ENCODE measurements around the gene CDC42EP1.

DNA sequence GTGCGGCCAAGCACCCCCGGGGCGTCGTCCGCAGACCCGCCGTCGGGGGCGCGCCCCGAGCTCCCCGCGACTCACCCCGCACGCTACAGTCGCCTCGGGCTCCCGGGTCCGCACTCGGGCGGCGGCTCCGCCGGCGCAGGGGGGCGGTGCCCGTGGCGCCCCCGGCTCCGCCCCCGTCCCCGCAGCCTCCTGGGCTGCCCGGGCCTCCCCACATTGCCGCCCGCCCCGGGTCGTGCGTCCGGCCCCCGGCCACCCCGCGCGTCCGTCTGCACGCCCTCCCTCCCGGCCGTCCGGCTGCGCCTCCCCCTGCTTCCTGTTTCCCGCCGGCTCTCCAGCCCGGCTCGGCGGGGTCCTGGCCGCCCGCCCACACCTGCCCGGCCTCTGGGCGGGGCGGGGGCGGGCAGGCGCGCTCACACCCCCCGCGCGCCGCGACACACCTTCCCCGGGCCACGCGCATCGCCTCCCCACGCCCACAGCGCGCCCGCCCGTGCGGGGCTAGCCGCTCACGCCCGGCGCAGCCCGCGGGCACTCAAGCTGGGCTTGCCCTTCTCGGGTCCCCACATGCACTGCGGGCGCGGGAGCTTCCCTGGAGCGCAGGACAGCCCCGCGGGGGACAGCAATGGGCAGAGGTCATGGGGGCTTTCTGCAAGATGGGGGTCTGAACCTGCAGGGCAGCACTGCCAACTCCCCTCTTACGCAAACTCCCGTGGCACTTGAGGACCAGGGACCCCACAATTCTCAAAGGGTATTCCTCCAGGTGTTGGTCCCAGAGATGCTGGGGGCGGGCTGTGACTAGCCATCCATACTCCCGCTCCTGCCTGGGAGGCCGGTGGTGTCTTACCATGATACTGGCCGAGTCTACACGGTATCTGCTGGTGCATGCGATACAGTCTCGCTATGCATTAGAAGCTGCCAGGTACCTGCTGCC lies 40.7 kb upstream of the CDC42EP1 start, which contains the start of gene CARD10:
- no peak for TF ChIP-seq EP300 (IDR thresholded peaks at IDR 0.05)
- TF ChIP-seq, protein P1, sequence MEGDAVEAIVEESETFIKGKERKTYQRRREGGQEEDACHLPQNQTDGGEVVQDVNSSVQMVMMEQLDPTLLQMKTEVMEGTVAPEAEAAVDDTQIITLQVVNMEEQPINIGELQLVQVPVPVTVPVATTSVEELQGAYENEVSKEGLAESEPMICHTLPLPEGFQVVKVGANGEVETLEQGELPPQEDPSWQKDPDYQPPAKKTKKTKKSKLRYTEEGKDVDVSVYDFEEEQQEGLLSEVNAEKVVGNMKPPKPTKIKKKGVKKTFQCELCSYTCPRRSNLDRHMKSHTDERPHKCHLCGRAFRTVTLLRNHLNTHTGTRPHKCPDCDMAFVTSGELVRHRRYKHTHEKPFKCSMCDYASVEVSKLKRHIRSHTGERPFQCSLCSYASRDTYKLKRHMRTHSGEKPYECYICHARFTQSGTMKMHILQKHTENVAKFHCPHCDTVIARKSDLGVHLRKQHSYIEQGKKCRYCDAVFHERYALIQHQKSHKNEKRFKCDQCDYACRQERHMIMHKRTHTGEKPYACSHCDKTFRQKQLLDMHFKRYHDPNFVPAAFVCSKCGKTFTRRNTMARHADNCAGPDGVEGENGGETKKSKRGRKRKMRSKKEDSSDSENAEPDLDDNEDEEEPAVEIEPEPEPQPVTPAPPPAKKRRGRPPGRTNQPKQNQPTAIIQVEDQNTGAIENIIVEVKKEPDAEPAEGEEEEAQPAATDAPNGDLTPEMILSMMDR (IDR thresholded peaks at IDR 0.05): no peak
- no peak for TF ChIP-seq POLR2A (IDR thresholded peaks at IDR 0.05)

Data from gastroesophageal sphincter (tissue), 3 donors.